Colonic mucosa (tissue), 4 donors: Measurements from ENCODE around the gene THSD4. TPM values are rescaled to one million over a fixed set of nuclear protein-coding genes. Genes with fewer than 3 reads are reported as not detected.

ENCODE experiments used
- DNase-seq: peaks from one replicate; pipeline ENCODE4 v3.0.0-alpha.2; 2020
- H3K27ac ChIP-seq: fragments of 200-600 bp; one replicate; pipeline ENCODE4 v1.8.0; 2021
- H3K27me3 ChIP-seq: fragments of 200-600 bp; one replicate; pipeline ENCODE4 v1.8.0; 2021
- H3K36me3 ChIP-seq: fragments of 200-600 bp; one replicate; pipeline ENCODE4 v1.8.0; 2021
- H3K4me1 ChIP-seq: fragments of 200-600 bp; one replicate; pipeline ENCODE4 v1.8.0; 2021; ENCODE audit warnings: mild to moderate bottlenecking
- H3K4me3 ChIP-seq: fragments of 200-600 bp; one replicate; pipeline ENCODE4 v1.8.0; 2021
- H3K9ac ChIP-seq, 2 donors: one replicate each; pipeline ENCODE4 v1.7.0; 2013; ENCODE audit warnings: control low read depth in 2 of 2, low read depth in 2 of 2, low read length in 2 of 2
- H3K9me3 ChIP-seq: fragments of 200-600 bp; one replicate; pipeline ENCODE4 v1.8.0; 2021
- intact Hi-C: fragments of 100-400 bp; cut with DNase I; formaldehyde crosslinking; loops from one replicate; pipeline ENCODE4 v1.14.1; 2022
- total RNA-seq, 2 donors: library from RNA; stranded (reverse); fragmentation: NEBNext Ultra II Directional in 1 of 2; extraction: Animal tissue kit (Norgen Biotek cat#: 25700) in 1 of 2; gene quantifications; one replicate each; pipeline ENCODE4 v1.2.1, GENCODE V29; 2021
- TF ChIP-seq, protein P1 (sequence below): fragments of 200-600 bp; IDR thresholded peaks from one replicate; pipeline ENCODE4 v1.8.0; 2022; ENCODE audit warnings: antibody characterized with exemption, mild to moderate bottlenecking
- donor health status: healthy.
- donor health status: DM: no; HTN: no; CAD: no.
- donor health status: DM: no; HTN: no; CAD: no.

Gene THSD4
- total RNA-seq, 2 donors from 2014 or later: 18.8 to 23.5 TPM

DNA sequence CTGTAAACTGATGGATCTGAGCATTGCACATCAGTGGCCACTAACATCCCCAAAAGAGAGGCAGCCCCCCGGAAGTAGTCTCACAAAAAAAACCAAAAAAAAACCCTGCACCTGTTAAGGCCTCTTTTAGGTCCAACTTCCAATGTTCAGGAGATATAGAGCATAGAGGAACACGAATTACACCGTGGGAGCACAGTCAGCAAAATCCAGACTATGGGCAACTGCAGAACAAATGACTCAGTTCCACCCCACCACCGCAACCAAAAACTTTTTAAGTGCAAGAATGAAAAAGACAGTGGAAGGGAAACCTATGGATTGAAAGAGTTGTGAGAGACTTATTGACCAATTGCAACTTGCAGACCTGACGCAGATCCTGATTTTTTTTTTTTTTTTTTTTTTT lies 652.9 kb downstream of the THSD4 start:
- Histone ChIP-seq H3K4me1 (no peaks in the 10 kb centered on the region), H3K27me3 (no peaks in the 10 kb centered on the region), H3K9me3 (no peaks in the 10 kb centered on the region), H3K9ac (no peak overlapping the region), H3K27ac (no peak overlapping the region), H3K36me3 (no peaks in the 10 kb centered on the region), H3K4me3 (no peak overlapping the region)
- no peak for DNase-seq
- TF ChIP-seq, protein P1, sequence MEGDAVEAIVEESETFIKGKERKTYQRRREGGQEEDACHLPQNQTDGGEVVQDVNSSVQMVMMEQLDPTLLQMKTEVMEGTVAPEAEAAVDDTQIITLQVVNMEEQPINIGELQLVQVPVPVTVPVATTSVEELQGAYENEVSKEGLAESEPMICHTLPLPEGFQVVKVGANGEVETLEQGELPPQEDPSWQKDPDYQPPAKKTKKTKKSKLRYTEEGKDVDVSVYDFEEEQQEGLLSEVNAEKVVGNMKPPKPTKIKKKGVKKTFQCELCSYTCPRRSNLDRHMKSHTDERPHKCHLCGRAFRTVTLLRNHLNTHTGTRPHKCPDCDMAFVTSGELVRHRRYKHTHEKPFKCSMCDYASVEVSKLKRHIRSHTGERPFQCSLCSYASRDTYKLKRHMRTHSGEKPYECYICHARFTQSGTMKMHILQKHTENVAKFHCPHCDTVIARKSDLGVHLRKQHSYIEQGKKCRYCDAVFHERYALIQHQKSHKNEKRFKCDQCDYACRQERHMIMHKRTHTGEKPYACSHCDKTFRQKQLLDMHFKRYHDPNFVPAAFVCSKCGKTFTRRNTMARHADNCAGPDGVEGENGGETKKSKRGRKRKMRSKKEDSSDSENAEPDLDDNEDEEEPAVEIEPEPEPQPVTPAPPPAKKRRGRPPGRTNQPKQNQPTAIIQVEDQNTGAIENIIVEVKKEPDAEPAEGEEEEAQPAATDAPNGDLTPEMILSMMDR: no peak
- intact Hi-C loops: no loop called here

DNA sequence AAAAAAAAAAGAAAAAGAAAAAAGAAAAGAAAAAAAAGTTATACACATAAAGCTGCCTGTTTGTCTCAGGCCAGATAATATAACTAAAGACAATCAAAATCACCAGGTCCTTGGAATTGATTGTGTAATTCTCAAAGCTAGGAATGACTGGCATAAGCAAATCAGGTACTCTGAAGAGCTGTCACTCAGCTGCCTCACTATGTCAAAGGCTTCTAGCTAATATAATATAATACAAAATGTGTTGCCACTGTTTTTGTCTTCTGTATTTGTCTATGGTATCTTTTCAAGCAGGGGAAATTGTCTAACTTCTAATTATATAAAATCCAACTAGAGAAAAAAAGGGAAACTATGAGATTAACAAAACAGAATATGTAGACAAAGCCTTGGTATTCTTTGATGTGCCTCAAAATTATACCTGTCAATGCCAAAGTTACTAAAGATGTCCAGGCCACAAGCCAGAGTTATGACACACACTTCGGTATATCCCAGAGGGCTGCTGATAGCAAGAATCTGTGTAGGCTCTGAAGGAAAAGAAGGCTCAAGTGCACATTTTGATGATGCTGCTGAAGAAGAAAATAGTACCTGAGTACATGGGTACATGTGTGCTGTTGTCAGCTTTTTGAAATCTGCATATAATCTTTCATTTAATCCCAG lies 658.1 kb downstream of the THSD4 start:
- TF ChIP-seq, protein P1: no peak
- no peak overlapping the region for H3K27ac ChIP-seq
- no peak for DNase-seq
- H3K4me1 ChIP-seq: no peaks in the 10 kb centered on the region
- H3K9me3 ChIP-seq: no peaks in the 10 kb centered on the region
- no peaks in the 10 kb centered on the region for H3K36me3 ChIP-seq
- no peak overlapping the region for H3K9ac ChIP-seq
- intact Hi-C loops: no loop called here
- H3K4me3 ChIP-seq: no peak overlapping the region
- H3K27me3 ChIP-seq: no peaks in the 10 kb centered on the region

DNA sequence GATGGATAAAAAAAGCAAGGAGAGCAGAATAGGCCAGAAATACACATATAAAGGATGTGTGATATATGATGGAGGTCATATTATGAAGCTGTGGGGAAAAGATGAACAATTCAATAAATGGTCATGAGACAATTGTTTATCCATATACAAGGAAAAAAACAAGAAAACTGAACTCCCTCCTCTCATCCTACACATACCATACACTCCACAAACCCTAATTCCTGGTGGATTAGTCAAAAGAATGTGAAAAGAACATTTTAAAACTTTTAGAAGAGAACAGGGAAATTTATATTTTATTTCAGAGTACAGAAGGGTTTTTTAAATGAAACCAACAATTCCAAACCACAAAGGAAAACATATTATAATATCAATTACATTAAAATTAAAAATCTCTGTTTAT lies 660.6 kb downstream of the THSD4 start:
- no peaks in the 10 kb centered on the region for H3K4me1 ChIP-seq
- H3K9me3 ChIP-seq: no peaks in the 10 kb centered on the region
- TF ChIP-seq, protein P1: no peak
- H3K27me3 ChIP-seq: no peaks in the 10 kb centered on the region
- no peak overlapping the region for H3K9ac ChIP-seq
- intact Hi-C loops: no loop called here
- no peak overlapping the region for H3K27ac ChIP-seq
- H3K4me3 ChIP-seq: no peak overlapping the region
- no peak for DNase-seq
- H3K36me3 ChIP-seq: no peaks in the 10 kb centered on the region

DNA sequence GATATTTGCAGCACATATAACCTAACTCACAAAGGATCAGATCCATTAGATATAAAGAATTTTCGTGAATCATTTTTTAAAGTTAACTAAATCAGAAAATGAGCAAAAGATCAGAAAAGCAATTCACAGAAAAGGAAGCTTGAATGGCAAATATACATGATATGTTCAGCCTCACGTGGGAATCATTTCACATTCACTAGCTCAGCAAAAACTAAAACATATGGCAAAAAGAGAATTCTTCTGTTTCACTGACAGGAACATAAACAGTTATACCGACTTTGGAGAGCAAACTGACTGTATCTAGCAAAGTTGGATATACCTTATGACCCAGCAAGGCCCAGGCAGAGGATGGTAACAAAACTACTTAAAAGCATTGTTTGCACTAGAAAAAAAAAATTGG lies 661.0 kb downstream of the THSD4 start:
- no peaks in the 10 kb centered on the region for H3K36me3 ChIP-seq
- H3K27ac ChIP-seq: no peak overlapping the region
- no peaks in the 10 kb centered on the region for H3K9me3 ChIP-seq
- H3K4me3 ChIP-seq: no peak overlapping the region
- no peak for DNase-seq
- TF ChIP-seq, protein P1: no peak
- no peak overlapping the region for H3K9ac ChIP-seq
- H3K27me3 ChIP-seq: no peaks in the 10 kb centered on the region
- no peaks in the 10 kb centered on the region for H3K4me1 ChIP-seq
- intact Hi-C loops: no loop called here

DNA sequence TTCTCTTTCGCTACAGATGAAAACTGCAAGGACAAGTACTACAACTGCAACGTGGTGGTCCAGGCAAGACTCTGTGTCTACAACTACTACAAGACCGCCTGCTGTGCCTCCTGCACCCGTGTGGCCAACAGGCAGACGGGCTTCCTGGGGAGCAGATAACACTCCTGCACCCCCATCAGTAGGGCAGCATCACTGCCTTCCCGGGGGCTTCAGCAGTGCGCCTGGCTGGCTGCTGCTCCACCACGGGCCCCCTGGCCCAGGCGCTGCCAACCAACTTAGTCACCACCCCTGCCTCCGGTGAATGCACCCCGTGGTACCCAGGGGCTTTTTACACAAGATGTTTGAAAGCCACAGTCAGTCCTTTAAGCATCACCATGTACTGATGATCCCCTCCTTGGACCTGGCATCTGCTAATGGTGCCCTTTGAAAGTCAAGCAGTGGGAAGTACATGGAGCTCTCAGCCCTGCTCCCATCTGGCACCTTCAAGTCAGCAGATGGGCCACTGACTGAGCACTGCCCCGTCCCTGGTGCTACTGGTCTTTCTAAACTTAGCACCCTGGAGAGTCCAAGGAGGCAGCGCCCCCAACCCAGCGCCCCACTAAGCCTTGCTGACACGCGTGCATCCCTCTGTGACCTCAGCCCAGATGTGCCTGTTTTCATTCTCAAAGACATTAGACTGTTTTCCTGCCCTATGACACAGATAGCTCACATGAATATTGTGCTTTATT lies 662.1 kb downstream of the THSD4 start:
- no peak for DNase-seq
- TF ChIP-seq, protein P1: no peak
- Histone ChIP-seq H3K4me3 (no peak overlapping the region), H3K36me3 (no peaks in the 10 kb centered on the region), H3K27ac (no peak overlapping the region), H3K9me3 (no peaks in the 10 kb centered on the region), H3K9ac (no peak overlapping the region), H3K27me3 (no peaks in the 10 kb centered on the region), H3K4me1 (no peaks in the 10 kb centered on the region)
- intact Hi-C loops: no loop called here
